Stimulated activated CD4-positive, alpha-beta T cell treated with anti-CD3 and anti-CD28 coated beads, Interleukin-15, amount 100 ng/mL, for 1 hour (primary cell): ENCODE data around the gene ALK.
"Not testable (repeated sequence)": the region's sequence is repeated elsewhere in the genome, so short reads cannot be mapped to it uniquely, and the experiment has no call there.

Experiments
- DNase-seq, 2 donors: peaks; one replicate each; pipeline ENCODE4 v3.0.0-alpha.2; 2020; ENCODE audit warnings: low read depth in 1 of 2, low spot score in 1 of 2

Gene ALK

DNA sequence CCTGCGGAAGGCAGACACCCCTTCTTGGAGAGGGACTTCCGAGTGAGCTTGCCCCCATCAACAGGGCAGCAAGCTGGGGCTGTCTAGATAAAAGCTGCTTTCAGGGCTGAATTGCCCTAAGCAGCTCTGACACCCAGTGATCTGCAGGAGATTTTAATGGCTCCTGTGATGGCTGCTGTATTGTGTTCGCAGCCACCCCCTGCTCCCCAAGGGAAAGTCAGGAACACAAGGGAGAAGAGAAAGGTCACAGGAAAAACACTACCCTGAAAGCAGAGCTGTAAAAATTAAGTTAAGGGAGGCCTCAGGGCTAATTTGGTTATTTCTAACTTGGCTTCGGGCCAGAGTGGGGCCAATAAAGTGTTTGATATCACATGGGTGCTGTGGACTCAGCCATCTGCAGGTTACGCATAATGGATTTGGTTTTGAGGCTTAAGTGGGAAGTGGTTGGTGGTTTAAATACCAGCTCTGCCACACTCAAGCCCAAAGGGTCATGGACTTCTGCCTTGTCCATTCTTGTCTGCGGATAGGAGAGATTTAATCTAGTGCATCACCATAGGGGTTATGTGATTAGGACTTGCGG, 658.6 kb downstream of the ALK start:
- DNase-seq: no peak

DNA sequence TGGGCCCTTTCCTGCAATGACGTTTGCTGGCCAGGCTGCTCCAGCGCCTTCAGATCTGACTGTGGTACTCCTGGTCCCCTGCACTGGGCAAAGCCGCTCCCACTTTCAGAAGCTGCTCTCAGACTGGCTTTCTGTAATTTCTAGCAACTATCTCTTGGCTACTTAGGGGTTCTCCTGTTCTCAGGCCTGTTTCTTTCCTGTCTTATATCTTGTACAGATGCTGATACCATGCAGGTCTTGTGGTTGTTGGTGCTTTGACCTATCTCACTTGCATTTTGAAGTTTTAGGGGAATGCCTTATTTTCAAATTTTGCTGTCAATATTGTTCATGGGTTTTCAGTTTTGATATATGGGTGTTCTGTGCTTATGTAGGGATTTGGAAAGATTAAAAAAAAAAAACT, 660.4 kb downstream of the ALK start:
- no peak for DNase-seq

DNA sequence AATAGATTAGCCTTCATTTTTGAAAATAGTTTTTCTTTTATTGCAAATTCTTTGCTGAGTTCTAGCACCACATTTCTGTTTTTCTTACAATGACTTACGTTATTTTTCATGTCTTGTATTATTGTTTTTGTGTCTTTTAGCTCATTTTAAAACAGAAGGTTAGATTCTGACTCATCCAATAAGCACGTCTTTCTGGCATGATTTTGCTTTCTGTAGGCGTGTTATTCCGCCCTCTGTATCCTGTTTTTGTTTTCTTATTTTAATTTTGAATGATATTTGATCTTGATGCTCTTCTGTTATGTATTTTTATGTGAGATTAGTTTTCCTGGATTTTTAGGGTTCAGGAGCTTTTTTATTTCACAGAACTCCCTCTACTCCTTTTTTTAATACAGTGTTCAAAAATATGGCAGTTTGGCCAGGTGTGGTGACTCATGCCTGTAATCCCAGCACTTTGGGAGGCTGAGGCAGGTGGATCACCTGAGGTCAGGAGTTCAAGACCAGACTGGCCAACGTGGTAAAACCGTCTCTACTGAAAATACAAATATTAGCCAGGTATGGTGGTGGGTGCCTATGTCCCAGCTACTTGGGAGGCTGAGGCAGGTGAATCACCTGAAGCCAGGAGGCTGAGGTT, 661.1 kb downstream of the ALK start:
- no peak for DNase-seq

DNA sequence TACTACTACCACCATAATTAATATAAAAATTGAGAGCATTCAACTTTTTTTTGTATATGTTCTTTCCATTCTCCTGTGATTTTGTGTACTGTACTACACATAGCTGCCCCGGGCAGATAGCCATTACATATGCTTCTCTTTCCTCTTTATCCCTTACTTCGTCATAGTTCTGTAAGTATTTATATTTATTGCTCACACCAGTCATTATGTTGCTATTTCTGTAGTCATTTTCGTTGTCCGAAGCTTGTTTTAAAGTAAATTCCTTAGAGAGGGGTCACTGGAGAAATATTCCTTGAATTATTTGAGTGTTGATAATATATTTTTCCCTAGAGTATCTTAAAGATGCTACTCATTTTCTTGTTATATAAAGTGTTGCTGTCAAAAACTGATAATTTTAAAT, 662.2 kb downstream of the ALK start:
- no peak for DNase-seq

DNA sequence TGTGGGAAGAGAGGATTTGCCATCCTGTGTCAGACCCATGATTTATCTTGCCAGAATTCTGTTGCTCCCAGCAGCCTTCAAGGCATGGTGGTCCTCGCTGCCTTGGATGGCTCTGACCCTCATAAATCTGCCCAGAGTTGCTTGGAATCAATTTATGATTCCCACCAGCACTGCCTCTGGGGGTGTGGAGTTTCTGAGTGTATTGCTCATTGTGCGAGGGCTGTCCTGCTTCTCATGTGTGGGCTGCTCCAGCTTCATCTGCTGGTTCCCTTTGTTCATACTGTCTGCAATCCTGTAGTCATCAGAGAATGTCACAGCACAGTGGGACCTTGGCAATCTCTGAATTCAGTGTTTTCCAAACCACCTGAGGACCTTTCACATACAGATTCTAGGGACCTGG, 666.4 kb downstream of the ALK start:
- DNase-seq: no peak

DNA sequence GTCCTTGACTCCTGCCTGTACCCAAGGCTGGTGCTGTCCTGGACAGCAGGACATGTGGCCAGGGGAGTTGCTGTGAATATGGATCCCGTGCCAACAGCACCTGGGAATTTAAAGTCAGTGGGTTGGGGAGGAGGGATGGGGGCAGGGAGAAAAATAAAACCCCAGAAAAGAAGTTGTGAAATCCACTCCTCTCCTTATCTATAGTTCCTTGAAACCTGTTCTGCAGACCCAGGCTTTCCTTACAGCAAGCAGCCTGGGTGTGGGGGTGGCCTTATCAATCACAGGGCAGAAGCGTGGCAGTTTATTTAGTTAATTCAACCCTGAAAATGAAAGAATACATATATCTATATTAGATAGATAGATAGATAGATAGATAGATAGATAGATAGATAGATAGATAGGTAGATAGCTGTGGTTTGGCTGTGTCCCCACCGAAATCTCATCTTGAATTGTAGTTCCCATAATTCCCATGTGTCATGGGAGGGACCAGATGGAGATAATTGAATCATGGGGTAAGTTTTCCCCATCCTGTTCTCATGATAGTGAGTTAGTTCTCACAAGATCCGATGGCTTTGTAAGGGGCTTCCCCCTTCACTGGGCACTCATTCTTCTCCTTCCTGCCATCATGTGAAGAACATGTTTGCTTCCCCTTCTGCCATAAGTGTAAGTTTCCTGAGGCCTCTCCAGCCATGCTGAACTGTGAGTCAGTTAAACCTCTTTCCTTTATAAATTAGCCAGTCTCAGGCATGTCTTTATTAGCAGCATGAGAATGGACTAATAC, 667.7 kb downstream of the ALK start:
- DNase-seq: not testable (repeated sequence)

DNA sequence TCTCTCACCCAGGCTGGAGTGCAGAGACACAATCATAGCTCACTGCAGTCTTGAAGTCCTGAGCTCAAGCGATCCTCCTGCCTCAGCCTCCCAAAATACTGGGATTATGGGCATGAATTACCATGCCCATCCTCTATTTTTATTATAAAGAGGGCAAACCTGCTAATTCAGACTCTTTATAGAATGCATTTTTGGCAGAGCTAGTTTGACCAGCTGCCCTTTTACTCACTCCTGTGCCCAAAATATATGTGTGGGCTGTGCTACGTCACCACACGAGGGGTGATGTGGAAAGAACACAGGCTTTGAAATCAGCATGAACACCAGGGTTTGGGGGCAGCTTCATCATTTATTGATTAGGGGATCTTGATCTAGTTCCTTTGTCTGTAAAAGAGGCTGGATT, 668.4 kb downstream of the ALK start:
- DNase-seq: no peak

DNA sequence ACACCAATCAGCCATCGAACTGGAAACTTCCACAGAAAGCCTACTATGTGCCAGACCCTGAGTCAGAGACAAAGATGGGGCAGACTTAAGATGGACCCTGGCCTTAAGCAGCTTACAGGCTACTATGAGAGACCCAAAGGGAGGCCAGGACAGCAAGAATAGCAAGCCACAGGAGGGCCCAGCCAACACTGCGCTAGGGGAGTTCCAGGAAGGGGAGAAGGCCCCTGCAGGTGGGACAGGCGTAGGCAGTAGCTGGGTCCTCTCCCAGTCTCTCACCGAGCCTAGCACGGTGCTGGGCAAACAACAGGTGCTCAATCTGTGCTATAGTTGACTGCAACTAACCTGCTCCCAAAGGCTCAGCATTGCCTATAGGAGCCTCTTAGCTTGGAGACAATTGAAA, 670.0 kb downstream of the ALK start:
- no peak for DNase-seq

DNA sequence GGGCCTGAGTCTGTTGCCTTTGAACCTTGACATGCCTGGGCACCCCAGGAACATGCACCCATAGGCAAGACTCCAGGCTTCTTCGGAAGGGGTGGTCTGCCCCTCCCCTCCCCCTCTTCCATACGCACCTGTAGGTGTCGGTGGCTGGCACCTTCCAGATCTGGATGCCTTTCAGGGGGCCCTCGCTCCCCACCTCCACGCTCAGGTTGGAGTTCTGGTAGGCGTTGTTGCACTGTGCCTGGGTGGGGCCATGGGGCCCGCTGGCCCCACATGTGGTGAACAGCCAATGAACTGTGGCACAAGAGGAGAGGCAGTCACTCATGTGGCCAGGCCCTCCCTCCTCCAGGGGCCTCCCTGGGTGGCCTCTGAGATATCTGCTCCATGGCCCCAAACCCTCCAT, 670.4 kb downstream of the ALK start:
- DNase-seq: no peak

DNA sequence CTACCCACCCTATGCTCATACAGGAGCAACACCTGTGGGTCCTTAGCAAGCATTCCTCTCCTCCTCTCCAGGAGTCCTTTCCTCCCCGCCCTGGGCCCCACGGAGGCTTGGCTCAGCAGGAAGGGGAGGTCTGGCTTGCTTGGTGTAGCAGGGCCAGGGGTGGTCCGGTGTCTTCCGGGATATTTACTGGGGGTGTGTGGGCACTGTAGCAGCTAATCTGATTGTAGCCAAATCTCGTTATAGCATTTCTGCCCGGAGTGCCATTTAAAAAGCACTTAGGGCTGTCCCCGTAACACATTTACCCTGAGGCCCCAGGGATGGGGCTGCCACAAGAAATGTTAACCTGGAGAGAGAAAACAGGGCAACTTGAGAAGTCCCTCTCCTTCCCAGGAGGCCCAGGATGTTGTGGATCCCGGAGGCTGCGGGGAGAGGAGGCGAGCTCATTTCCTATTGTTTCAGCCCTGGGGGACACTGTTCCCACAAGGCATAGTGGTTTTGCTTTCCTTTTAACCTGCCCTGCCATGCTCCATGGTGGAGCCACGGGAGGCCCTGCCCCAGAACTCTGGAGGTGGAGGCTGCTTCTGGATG, 671.6 kb downstream of the ALK start:
- no peak for DNase-seq

DNA sequence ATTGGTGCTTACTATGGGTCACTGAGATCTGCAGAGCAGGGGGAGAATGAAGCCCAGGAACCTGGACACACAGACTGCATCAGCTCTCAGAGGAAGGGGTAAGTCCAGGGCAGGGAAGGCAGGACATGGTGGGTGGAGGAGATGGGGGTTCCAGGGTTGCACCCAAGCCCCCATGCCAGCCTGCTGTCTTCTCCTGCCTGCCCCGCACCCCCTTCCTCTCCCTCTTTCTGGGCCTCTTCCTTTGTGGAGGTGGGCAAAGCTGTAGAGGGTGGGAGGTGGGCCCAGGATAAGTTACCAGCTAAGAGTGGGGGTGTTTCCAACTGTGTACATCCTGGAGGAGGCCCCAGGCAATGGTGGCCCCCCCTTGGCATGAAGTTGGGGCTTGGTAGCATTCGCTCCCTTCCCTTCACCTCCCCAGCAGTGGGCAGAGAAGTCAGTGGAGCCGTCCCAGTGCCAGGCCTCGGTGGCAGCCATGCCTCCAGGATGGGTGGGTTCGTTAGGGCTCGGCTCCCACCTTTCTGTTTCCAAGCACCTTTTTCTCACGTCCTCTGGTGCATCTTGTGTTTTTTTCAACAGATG, 674.0 kb downstream of the ALK start:
- DNase-seq: no peak

DNA sequence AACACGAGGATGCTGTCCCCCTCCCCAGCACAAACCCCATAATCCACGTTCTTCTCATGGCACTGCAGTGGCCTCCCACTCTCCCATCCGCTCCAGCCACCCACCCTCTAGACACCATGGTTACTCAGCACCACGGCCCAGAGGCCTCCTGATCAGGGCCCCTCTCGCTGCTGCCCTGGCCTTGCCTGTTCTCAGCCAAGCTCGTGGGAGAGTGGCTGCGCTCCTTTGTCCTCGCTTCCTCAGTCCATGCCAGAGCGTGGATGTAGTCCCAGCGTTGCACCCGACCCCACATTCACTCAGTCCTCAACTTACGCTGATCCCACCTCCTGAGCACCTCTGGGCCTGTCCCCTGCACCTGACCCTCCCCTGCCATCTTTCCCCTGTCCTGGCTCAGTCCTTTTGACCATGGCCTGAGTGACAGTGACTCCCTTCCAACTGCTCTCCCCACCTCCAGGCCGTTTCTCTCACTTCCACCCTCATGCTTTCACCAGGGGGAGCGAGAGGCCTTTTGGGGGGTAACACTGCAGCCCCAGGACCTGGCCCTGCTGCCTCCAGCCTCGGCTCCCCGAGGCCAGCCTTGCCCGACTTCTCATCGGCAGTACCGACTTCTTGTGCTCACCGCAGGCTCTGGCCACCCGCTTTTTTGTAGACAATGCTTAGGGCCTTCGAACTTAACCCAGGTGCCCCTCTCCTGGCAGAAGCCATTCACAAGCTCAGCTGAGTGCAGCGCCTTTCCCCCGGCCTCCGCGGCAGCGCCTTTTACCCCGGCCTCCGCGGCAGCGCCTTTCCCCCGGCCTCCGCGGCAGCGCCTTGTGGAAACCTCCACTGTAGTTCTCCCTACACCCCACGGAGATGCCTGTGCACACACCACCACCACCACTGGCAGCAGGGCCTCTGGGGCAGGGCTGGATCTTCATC, 674.7 kb downstream of the ALK start:
- DNase-seq: no peak

DNA sequence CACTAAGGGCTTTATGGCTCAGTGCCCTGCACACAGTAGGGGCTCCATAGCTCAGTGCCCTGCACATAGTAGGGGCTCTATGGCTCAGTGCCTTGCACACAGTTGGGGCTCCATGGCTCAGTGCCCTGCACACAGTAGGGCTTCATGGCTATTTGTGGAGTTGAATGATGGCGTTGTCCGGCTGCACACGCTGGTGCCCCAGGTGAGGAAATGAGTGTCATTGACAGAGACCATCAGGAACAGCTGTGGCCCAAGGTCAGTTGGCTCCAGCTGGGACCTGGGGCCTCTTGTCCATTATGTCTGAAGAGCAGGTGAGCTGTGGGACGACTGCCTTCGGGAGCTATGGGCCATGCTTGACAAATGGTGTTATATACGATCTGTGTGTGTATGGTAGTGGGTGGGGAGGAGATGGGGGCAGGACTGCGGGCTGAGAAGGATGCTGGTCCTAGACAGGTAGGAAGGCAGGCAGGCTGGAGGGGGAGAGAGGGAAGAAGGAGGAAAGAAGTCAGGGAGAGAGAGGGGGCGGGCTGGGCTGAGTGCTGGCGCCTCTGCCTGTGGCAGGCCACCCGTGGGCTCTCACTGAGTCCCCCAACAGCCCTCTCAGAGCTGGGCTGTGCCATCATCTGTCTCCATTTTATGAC, 675.5 kb downstream of the ALK start:
- DNase-seq: no peak

DNA sequence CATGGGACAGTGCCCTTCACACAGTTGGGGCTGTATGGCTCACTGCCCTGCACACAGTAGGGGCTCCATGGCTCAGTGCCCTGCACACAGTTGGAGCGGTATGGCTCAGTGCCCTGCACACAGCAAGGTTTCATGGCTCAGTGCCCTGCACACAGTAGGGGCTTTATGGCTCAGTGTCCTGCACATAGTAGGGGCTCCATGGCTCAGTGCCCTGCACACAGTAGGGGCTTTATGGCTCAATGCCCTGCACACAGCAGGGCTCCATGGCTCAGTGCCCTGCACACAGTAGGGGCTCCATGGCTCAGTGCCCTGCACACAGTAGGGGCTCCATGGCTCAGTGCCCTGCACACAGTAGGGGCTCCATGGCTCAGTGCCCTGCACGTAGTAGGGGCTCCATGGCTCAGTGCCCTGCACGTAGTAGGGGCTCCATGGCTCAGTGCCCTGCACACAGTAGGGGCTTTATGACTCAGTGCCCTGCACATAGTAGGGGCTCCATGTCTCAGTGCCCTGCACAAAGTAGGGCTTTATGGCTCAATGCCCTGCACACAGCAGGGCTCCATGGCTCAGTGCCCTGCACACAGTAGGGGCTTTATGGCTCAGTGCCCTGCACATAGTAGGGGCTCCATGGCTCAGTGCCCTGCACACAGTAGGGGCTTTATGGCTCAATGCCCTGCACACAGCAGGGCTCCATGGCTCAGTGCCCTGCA, 676.2 kb downstream of the ALK start:
- DNase-seq: not testable (repeated sequence)

DNA sequence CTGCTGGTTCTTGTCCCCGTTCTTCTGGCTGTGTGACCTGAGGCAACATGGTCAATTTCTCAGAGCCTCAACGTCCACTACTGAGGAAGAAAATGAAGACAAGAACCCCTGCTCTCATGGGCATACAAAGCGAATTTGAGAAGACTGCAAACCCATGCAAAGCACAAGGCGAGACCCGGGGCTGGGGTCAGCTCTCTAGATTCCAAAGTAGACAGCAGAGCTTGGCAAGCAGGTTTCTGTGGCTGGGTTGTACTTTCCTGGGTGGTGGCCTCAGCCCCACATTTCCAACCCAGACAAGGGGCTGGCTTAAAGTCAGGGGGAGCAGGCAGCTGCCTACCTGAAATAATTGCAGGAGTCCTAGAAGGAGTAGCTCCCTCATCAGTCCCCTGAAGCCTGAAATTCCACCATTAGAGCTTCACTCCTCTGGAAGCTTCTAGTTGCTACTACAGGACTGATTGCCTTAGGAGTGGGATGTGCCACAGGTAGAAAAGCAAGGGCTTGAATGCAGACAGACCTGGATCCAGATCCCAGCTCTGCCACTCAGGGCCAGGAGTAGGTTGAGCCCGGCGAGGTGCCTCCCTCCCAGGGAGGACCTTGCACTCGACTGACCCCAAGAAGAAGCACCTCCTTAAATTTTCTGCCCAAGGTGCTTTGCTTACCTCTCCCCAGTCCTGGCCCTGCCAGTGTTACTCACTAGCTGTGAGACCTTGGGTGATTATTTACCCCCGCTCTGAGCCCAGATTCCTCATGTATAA, 678.6 kb downstream of the ALK start:
- no peak for DNase-seq

DNA sequence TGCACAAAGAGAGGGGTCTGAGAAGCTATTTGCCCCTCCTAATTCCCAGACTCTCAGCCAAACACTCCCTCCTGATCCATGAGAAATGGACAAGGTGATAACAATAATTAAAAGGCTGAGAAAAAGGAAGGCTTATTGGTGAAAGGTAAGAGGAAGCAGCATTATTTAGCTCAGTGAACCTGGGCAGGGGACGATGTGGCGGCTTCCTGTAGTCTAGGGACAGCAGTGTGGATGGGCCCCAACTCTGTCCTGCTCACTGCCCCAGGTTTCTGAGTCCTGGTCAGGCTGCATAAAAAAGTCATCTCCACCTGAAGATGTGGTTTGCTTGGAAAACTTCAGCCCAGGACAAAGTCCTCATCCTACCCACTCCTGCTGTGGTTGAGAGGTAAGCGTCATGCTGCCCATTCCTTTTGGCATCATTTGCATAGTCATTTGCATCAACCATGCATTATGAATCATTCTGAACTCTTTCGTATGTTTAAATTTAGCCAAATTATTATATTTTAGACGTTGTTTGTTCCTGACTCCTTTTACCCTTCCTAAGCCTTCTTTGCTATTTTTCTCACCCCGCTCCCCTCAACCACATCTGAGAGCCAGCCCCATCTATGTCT, 679.3 kb downstream of the ALK start:
- DNase-seq: no peak

DNA sequence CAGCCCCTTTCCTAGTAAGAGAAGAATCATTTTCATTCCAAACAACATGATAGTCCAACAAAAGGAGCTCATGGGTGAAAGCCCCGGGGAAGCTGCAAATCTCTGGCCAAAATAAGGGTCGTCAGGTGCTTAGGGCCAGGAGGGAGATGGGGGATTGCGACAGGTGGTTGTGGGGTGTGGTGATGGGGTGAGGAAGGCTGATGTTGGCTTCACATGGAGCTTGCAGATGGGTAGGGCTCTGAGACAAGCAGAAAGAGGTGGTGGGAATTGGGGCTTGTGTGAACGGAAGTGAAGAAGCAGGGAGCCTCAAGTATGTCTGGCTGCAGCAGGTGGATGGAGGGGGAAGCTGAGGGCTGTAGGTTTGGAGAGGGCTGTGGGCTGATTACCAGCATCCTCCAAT, 680.0 kb downstream of the ALK start:
- no peak for DNase-seq

DNA sequence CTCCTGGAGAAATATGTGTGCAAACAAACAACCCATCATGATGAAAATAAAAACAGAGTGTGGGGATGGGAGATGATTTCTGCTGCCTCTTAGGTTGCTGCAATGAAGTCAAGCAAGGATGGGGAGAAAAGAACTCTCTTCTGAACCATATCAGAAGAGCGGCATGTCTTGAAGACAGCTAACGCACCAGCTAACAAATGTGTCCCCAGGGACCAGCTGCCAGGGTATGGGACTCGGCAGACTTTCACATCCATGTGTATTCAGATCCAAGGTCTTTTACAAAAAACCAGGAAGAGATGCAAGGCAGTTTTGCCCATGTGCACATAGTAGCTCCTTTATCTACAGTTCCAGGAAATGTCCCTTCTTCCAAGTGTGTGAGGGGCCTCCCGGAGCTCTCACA, 680.8 kb downstream of the ALK start:
- DNase-seq: no peak
